ENCODE results near the gene STX1B.
A peak's percentile ranks its signal among the peaks of the same experiment; 100 is the strongest.

DNA sequence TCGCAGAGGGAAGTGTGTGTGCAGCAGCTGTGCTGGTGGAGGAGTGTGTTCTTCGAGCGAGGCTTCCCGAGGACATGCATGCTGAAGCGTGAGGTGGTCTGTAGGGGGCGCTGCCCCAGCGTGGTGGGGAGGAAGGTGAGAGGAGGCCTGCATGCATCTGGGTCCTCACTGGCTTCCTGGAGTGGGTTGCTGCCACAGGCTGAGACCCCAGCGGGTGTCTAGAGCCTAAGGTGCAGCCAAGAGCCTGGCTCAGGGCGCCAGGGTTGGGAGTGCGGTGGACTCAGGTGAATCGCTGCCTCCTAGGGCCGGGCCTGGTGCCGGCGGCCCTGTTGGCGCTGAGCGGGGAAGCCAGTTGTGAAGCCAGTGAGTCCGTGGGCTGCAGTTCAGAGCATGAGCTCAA lies 32.9 kb downstream of the STX1B start:
- TF ChIP-seq, protein P1, sequence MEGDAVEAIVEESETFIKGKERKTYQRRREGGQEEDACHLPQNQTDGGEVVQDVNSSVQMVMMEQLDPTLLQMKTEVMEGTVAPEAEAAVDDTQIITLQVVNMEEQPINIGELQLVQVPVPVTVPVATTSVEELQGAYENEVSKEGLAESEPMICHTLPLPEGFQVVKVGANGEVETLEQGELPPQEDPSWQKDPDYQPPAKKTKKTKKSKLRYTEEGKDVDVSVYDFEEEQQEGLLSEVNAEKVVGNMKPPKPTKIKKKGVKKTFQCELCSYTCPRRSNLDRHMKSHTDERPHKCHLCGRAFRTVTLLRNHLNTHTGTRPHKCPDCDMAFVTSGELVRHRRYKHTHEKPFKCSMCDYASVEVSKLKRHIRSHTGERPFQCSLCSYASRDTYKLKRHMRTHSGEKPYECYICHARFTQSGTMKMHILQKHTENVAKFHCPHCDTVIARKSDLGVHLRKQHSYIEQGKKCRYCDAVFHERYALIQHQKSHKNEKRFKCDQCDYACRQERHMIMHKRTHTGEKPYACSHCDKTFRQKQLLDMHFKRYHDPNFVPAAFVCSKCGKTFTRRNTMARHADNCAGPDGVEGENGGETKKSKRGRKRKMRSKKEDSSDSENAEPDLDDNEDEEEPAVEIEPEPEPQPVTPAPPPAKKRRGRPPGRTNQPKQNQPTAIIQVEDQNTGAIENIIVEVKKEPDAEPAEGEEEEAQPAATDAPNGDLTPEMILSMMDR (conservative IDR thresholded peaks at IDR 0.05; ENCODE audit: low read length), result peak; percentile 72
- no peak for TF ChIP-seq EZH2phosphoT487 (IDR thresholded peaks at IDR 0.05; ENCODE audit: borderline replicate concordance, low read depth, low read length)
